KOPT-K1 (cell line): ENCODE results near the gene STAC.
"Not testable (repeated sequence)": the region's sequence is repeated elsewhere in the genome, so short reads cannot be mapped to it uniquely, and the experiment has no call there.

Experiments used
- H3K27ac ChIP-seq: fragments of 200-600 bp; sonication (generic); 2 replicates; pipeline ENCODE4 v1.5.1; 2016; ENCODE audit warnings: antibody characterized with exemption, mild to moderate bottlenecking, low read depth, low read length; ENCODE audit not compliant: poor library complexity, severe bottlenecking
- H3K36me3 ChIP-seq: fragments of 200-600 bp; sonication (generic); 2 replicates; pipeline ENCODE4 v1.5.1; 2017; ENCODE audit warnings: antibody characterized with exemption, mild to moderate bottlenecking, low read length, moderate library complexity; ENCODE audit not compliant: insufficient read depth
- H3K9me3 ChIP-seq: fragments of 200-600 bp; sonication (generic); 2 replicates; pipeline ENCODE4 v1.5.1; 2017; ENCODE audit warnings: antibody characterized with exemption, low read length, mild to moderate bottlenecking; ENCODE audit not compliant: insufficient read depth, poor library complexity, severe bottlenecking

The STAC gene

DNA sequence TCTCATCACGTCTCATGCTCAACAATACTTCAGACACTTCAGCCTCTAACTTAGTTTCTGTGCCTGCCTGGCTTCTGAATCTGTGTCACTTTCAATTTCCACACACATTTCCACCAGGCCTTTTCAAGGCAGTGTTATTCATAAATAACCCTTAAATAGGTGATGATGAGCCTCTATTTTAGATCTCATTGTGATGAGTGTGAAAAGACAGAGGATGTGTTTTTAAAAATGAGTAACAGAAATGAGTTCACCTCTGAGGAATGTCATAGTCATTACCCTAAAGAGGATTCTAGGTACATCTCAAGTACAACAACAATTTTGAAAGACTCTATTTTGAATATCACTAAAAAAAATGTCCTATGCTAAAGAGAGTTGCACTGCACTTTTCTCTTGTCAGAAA lies 64.6 kb downstream of the STAC start:
- Histone ChIP-seq H3K9me3 (no peaks in the 10 kb centered on the region), H3K36me3 (no peaks in the 10 kb centered on the region), H3K27ac (no peak overlapping the region)

DNA sequence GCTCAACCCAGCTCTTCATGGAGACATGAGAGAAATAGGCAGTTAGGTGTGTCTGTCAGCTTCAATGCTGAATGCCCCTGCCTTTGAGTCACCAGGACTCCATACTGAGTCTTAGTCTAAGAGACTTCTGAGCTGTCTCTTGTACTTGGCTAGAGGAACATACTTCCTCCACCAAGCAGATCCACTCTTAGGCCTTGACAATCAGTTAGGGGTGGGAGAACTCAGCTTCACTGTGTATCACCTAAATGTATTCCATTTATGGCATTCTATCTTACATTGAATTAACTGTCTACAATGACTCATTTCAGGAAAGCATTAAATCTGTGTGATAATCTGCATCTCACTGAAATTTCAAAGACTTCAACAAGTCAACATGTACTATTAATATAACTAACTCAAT lies 66.0 kb downstream of the STAC start:
- H3K36me3 ChIP-seq = no peaks in the 10 kb centered on the region
- H3K27ac ChIP-seq = no peak overlapping the region
- no peaks in the 10 kb centered on the region for H3K9me3 ChIP-seq

DNA sequence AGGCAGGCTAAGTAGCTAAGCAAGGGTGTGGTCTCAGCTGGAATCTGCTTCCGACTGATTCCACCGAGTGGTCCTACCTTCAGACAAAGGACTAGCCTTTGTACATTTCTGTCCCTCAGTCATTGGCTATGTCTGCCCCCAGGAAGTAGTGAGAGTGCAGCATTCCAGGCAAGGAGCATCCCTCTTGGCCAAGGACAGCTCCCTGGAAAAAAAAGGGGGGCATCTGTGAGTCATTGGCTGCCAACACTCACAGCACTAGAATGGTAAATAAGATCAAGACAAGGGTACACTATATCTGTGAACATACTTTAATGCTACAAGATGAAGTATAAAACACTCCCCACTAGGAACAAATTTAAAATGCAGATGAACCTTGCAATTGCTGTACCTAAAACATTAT lies 66.8 kb downstream of the STAC start:
- Histone ChIP-seq H3K27ac (no peak overlapping the region), H3K9me3 (no peaks in the 10 kb centered on the region), H3K36me3 (no peaks in the 10 kb centered on the region)

- H3K9me3 ChIP-seq = no peaks in the 10 kb centered on the region
- no peaks in the 10 kb centered on the region for H3K36me3 ChIP-seq
- H3K27ac ChIP-seq = no peak overlapping the region
Measured at GRCh38 chr3:36451816-36452215, 71.5 kb downstream of the STAC start.

DNA sequence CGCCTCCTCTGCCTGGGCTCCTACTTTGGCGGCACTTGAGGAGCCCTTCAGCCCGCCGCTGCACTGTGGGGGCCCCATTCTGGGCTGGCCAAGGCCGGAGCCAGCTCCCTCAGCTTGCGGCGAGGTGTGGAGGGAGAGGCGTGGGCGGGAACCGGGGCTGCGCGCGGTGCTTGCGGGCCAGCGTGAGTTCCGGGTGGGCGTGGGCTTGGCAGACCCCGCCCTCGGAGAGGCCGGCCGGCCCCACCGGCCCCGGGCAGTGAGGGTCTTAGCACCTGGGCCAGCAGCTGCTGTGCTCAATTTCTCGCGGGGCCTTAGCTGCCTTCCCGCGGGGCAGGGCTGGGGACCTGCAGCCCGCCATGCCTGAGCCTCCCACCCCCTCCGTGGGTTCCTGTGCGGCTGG lies 72.9 kb downstream of the STAC start:
- not testable (repeated sequence) for H3K27ac ChIP-seq, H3K36me3 ChIP-seq, H3K9me3 ChIP-seq

DNA sequence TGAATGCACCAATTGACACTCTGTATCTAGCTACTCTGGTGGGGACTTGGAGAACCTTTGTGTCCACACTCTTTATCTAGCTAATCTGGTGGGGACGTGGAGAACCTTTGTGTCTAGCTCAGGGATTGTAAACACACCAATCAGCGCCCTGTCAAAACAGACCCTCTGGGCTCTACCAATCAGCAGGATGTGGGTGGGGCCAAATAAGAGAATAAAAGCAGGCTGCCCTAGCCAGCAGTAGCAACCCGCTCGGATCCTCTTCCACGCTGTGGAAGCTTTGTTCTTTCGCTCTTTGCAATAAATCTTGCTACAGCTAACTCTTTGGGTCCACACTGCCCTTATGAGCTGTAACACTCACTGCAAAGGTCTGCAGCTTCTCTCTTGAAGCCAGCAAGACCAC lies 73.6 kb downstream of the STAC start:
- not testable (repeated sequence) for H3K27ac ChIP-seq, H3K9me3 ChIP-seq, H3K36me3 ChIP-seq

DNA sequence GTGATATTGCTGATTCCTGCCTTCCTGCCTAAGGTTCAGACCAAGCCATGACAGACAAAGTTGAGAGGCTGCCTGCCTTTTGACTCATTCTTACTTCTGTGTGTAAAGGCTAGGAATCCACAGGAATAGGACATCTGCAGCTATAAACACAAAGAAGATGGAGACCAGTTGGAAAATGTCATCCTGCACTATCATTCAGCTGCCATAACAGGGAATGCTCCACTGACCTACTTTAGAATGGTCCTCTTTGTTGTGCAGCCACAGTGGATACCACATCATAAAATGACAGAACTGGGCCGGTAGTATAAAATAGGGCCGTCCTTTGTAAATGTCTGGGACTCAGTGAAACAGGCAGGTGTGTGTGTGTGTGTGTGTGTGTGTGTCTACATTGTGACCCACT lies 75.1 kb downstream of the STAC start:
- Histone ChIP-seq H3K27ac (no peak overlapping the region), H3K9me3 (no peaks in the 10 kb centered on the region), H3K36me3 (no peaks in the 10 kb centered on the region)

GRCh38 chr3:36456784-36457183 lies 76.5 kb downstream of the STAC start:
- no peak overlapping the region for H3K27ac ChIP-seq
- H3K9me3 ChIP-seq = no peaks in the 10 kb centered on the region
- no peaks in the 10 kb centered on the region for H3K36me3 ChIP-seq

DNA sequence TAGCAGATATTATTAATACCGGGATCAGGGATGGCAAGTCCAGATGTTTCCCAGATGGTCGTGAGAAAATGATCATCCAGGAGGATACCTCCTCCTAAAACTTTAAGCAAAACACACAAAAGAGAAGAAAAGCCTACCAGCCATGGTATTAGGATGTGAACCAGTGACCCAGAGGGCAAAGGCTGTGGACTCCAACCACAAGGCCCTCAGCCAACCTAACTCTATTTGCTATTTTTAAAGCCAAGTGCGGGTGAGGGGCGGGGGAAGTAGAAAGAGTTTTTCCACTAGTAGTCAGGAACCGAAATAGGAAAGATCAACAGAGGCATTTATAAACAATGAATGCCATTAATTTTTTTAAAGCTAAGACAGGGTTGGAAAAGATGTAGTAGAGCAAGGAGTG lies 77.4 kb downstream of the STAC start:
- Histone ChIP-seq H3K27ac (no peak overlapping the region), H3K36me3 (no peaks in the 10 kb centered on the region), H3K9me3 (no peaks in the 10 kb centered on the region)

DNA sequence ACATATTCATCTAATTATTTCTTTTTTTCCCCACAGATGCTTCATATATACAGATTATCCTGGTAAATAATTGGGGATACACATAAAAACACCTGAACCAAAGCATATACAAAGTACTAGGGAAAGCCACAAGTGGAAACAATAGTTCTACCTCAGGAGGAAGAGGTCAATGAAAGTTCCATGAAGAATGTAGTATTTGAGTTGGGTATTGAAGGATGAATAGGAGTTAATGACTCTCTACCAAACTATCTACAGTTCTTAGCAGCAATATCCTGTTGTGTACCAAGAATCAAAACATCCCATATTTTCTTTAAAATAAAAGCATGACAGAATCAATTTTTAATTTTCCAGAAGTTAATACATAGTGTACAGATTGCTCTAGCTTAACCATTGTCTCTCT lies 78.9 kb downstream of the STAC start:
- Histone ChIP-seq H3K36me3 (no peaks in the 10 kb centered on the region), H3K27ac (no peak overlapping the region), H3K9me3 (no peaks in the 10 kb centered on the region)

- H3K36me3 ChIP-seq = no peaks in the 10 kb centered on the region
- H3K9me3 ChIP-seq = peaks cover 7% of the 10 kb centered on the region
- no peak overlapping the region for H3K27ac ChIP-seq
Measured at GRCh38 chr3:36461597-36461996, 81.3 kb downstream of the STAC start.

GRCh38 chr3:36472045-36472444 lies 91.7 kb downstream of the STAC start:
- not testable (repeated sequence) for H3K9me3 ChIP-seq, H3K36me3 ChIP-seq, H3K27ac ChIP-seq

GRCh38 chr3:36475558-36475957 lies 95.3 kb downstream of the STAC start:
- peaks cover 8% of the 10 kb centered on the region for H3K9me3 ChIP-seq
- no peak overlapping the region for H3K27ac ChIP-seq
- no peaks in the 10 kb centered on the region for H3K36me3 ChIP-seq

- H3K27ac ChIP-seq = no peak overlapping the region
- H3K9me3 ChIP-seq = peaks cover 8% of the 10 kb centered on the region
- H3K36me3 ChIP-seq = no peaks in the 10 kb centered on the region
Measured at GRCh38 chr3:36476286-36476942, 96.1 kb downstream of the STAC start.

GRCh38 chr3:36477655-36478054 lies 97.4 kb downstream of the STAC start:
- Histone ChIP-seq H3K9me3 (peaks cover 8% of the 10 kb centered on the region), H3K27ac (no peak overlapping the region), H3K36me3 (no peaks in the 10 kb centered on the region)

- H3K36me3 ChIP-seq = no peaks in the 10 kb centered on the region
- peaks cover 8% of the 10 kb centered on the region for H3K9me3 ChIP-seq
- no peak overlapping the region for H3K27ac ChIP-seq
Measured at GRCh38 chr3:36480911-36481648, 100.8 kb downstream of the STAC start.
